ENCODE results near the gene WNK2.

Gene WNK2

GRCh38 chr9:93190656-93191353, 6.9 kb downstream of the WNK2 start:
- no peak for TF ChIP-seq CTCF (conservative IDR thresholded peaks at IDR 0.05; ENCODE audit: control insufficient read depth, insufficient read depth, low read depth, low read length)
- no peak for DNase-seq (ENCODE audit: low read depth)
- no peak overlapping the region for H3K4me3 ChIP-seq (ENCODE audit: control insufficient read depth, low read depth, low read length)

- no peak for TF ChIP-seq CTCF (conservative IDR thresholded peaks at IDR 0.05; ENCODE audit: control insufficient read depth, insufficient read depth, low read depth, low read length)
- DNase-seq (ENCODE audit: low read depth) = no peak
- no peak overlapping the region for H3K4me3 ChIP-seq (ENCODE audit: control insufficient read depth, low read depth, low read length)
Measured at GRCh38 chr9:93191354-93191660, 7.4 kb downstream of the WNK2 start.

GRCh38 chr9:93192721-93193387, 8.9 kb downstream of the WNK2 start:
- TF ChIP-seq CTCF (conservative IDR thresholded peaks at IDR 0.05; ENCODE audit: control insufficient read depth, insufficient read depth, low read depth, low read length) = no peak
- no peak for DNase-seq (ENCODE audit: low read depth)
- H3K4me3 ChIP-seq (ENCODE audit: control insufficient read depth, low read depth, low read length) = no peak overlapping the region

- TF ChIP-seq CTCF (conservative IDR thresholded peaks at IDR 0.05; ENCODE audit: control insufficient read depth, insufficient read depth, low read depth, low read length) = no peak
- DNase-seq (ENCODE audit: low read depth) = no peak
- no peak overlapping the region for H3K4me3 ChIP-seq (ENCODE audit: control insufficient read depth, low read depth, low read length)
Measured at GRCh38 chr9:93193388-93194220, 9.7 kb downstream of the WNK2 start.

- no peak for TF ChIP-seq CTCF (conservative IDR thresholded peaks at IDR 0.05; ENCODE audit: control insufficient read depth, insufficient read depth, low read depth, low read length)
- no peak for DNase-seq (ENCODE audit: low read depth)
Measured at GRCh38 chr9:93194221-93194625, 10.3 kb downstream of the WNK2 start.

GRCh38 chr9:93194641-93195040, 10.7 kb downstream of the WNK2 start:
- no peak for TF ChIP-seq CTCF (conservative IDR thresholded peaks at IDR 0.05; ENCODE audit: control insufficient read depth, insufficient read depth, low read depth, low read length)
- no peak for DNase-seq (ENCODE audit: low read depth)
- no peak overlapping the region for H3K4me3 ChIP-seq (ENCODE audit: control insufficient read depth, low read depth, low read length)

More at GRCh38 chr9:93194221-93194625, 10.3 kb downstream of the WNK2 start:
- H3K4me3 ChIP-seq (ENCODE audit: control insufficient read depth, low read depth, low read length) = no peak overlapping the region
